Measurements from ENCODE around the gene RPL18. TPM values are rescaled to one million over a fixed set of nuclear protein-coding genes. Genes with fewer than 3 reads are reported as not detected.

The RPL18 gene
- 2,779 and 2,974 TPM in 2 replicates for total RNA-seq

DNA sequence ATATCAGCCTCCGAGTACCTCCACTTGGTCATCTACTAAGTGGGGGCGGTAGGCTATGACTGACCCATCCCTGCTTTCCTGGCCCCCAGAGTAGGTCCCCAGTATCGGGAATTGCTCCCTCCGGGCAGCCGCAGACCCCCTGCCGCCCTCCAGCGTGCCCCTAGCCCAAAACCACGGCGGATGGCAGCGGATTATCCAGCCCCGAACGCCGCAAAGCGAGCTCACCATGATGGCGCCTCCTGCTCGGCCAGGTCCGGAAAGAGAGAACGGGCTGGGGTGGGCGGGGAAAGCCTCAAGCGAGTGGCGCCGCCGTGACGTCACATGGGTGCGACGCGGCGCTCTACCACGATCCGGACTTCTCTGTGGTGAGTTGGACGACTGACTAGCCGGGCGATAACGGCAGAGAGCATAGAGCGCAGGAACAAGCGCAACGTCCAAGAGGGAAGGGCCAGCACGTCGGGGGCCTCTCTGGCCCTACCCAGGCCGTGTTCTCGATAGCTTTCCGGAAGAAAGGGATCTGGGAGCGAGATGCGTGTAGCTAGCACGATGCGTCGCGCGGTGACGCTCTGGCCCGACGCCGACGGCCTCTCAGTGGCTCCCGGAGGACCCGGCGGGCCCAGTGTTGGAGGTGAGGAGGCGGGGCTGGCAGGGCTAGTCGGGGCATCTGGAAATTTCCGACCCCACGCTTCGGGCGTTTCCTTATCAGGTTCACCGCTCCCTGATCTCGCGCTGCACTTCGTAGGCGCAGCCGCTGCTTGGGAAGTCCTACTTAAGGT lies at the start of gene RPL18, which contains the start of gene SPHK2:
Gene RPL18 (minus strand): TSS at position 263 of the 776 bp plus-strand sequence. CDS start 35 bp downstream, at position 228.
Gene SPHK2 (plus strand): TSS at position 591 of the 776 bp plus-strand sequence. CDS start 1,009 bp downstream, outside the sequence.

DNA sequence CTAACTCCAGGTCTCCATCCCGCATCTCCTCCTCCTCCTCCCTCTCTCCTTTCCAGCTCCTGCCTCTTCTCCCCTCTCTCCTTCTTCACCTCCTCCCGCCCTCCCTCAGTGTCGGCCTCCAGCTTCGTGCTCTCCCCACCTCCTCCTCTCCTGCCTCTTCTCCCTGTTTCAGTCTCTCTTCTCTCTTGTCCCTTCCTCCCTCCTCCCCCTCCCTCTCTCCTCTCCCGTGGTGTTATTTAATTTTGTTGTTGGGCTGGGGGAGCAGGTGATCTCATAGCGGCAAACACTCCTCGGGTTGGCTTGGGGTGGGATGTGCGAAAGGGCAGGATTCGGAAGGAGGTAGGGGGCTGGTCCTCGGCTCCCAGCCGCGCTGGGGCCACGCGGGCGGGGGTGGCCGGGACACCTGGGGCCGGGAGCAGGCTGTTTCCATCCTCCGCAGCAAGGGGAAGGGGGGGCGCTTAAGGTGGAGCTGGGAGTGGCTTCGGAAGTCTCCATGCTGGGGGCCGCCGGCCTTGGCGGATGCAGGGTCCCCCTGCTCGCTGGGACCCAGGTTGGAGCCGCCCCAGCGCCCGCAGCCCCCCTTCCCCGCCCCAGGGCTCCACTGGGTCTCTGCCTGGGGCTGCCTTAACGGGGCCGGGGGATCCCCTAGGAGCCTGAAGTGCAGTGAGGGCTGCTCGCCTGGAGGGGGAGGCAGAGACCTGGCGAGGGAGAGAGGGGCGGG lies 27.2 kb upstream of the RPL18 start, which contains the start of gene CA11:
Gene CA11 (minus strand): TSS at position 187 of the 721 bp plus-strand sequence. CDS start 555 bp downstream, outside the sequence.

DNA sequence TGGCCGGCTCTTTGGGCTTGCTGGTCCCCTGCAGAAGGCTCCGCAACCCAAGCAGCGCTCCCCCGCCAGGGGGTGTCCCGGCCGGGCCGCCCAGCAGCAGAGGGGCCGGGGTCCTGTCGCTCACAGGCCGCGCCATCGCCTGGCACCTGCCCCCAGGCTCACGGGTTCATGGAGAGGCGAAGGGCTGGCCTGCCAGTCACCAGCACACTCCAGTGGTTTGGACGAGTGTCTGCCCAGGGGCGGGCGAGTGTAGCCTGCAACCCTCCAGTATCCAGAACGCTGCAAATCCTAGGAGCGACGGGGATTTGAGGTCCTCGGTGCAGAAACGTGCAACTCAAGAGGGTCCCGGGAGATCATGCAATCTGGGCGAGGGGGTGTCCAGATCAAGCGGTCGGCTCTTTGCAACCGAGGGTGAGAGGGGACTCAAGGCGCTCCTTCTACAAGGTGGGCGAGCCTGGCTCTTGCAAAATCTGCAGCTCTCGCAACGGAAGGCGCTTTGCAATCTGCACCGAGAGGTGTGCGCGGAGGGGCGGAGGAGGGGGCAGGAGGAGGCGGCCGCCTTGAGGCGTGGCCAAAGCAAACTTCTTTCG lies 18.0 kb upstream of the RPL18 start, which contains the start of gene DBP:
Gene DBP (minus strand): TSS at position 521 of the 590 bp plus-strand sequence. CDS start 385 bp downstream, at position 136.

DNA sequence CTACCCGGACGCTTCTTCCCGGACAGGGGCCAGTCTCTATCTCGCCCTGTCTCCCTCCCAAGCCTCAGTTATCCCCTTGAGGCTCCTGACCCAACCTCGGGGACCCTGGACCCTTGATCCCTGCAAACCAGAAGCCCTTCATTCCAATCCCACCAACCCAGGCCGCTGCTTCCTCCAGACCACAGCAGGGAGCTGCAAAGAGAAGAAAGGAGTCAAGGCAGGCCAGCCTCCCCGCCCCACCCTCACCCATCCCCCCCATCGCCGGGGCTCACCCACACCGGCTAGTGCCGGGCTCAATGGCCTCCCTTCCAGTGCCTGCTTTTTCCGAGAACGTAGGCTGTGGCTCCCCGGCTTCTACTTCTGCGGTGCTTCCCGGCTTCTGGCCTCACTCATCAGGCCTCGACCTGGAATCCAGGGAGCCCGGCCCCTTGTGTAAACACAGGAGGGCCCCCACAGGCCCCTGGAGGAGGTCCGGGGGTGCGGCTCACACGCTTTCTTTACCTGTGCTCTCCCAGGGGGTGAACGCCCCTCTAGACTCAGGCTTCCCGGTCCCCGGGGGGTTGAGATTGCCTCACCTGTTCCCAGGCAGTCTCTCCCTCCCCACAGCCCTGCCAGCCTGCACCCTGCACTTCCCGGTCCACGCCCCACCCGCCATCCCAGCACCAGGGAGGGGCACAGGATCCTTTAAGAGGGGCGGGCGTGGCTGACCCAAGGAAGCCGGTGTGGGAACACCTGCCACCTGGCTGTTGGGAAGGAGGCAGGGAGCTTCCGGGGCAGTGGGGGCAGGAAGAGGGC lies 4.3 kb downstream of the RPL18 start, which contains the start of gene FAM83E:
Gene FAM83E (minus strand): TSS at position 641 of the 795 bp plus-strand sequence. CDS start 1,704 bp downstream, outside the sequence.

DNA sequence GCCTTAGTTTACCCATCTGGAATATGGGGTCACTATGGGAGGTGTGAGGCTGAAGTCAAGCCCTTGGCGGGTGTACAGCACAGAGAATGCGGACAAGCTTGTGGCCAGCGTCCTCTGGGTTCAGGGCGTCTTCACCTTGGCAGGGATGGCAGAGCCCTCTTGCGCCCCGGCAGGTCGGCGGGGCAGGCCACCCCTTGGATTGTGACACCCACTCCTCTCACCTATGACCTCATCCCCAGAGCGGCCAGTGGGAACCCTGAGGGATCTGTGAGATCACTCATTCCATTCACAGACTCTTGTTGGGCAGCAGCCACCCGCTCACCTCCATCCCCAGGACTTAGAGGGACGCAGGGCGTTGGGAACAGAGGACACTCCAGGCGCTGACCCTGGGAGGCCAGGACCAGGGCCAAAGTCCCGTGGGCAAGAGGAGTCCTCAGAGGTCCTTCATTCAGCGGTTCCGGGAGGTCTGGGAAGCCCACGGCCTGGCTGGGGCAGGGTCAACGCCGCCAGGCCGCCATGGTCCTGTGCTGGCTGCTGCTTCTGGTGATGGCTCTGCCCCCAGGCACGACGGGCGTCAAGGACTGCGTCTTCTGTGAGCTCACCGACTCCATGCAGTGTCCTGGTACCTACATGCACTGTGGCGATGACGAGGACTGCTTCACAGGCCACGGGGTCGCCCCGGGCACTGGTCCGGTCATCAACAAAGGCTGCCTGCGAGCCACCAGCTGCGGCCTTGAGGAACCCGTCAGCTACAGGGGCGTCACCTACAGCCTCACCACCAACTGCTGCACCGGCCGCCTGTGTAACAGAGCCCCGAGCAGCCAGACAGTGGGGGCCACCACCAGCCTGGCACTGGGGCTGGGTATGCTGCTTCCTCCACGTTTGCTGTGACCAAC lies 12.3 kb downstream of the RPL18 start, which contains the start of gene SPACA4:
Gene SPACA4 (plus strand): TSS at position 280 of the 896 bp plus-strand sequence. CDS start 237 bp downstream, at position 517.

Other genes starting within 250 kb of the RPL18 start
- 135 and 149 TPM in 2 replicates for gene KDELR1, start 227.6 kb downstream of the RPL18 start, total RNA-seq
- gene GRIN2D, start 225.5 kb downstream of the RPL18 start, total RNA-seq: 0.16 TPM in 1 of 2 replicates, not detected in the other
- gene GRWD1, start 173.2 kb downstream of the RPL18 start, total RNA-seq: 35.2 and 40.9 TPM in 2 replicates
- 0.53 and 0.70 TPM in 2 replicates for gene KCNJ14, start 163.6 kb downstream of the RPL18 start, total RNA-seq
- gene CYTH2, start 149.8 kb downstream of the RPL18 start, total RNA-seq: 18.7 and 23.5 TPM in 2 replicates
- gene LMTK3, start 107.3 kb downstream of the RPL18 start, total RNA-seq: 2.8 and 3.7 TPM in 2 replicates
- gene SULT2B1, start 67.0 kb downstream of the RPL18 start, total RNA-seq: 1.5 and 1.6 TPM in 2 replicates
- not detected in 2 replicates for gene SPACA4, start 12.4 kb downstream of the RPL18 start, total RNA-seq
- gene FAM83E, start 4.1 kb downstream of the RPL18 start, total RNA-seq: 0.08 and 0.23 TPM in 2 replicates
- 8.7 and 10.3 TPM in 2 replicates for gene SPHK2, start 328 bp upstream of the RPL18 start, total RNA-seq
- 3.0 and 10.3 TPM in 2 replicates for gene DBP, start 18.2 kb upstream of the RPL18 start, total RNA-seq
- 1.2 and 1.6 TPM in 2 replicates for gene CA11, start 27.0 kb upstream of the RPL18 start, total RNA-seq
- not detected in 2 replicates for gene NTN5, start 53.8 kb upstream of the RPL18 start, total RNA-seq
- 1.4 and 4.8 TPM in 2 replicates for gene FUT2, start 76.8 kb upstream of the RPL18 start, total RNA-seq
- 0.39 and 0.72 TPM in 2 replicates for gene MAMSTR, start 100.5 kb upstream of the RPL18 start, total RNA-seq
- gene RASIP1, start 121.4 kb upstream of the RPL18 start, total RNA-seq: 17.6 and 25.1 TPM in 2 replicates
- gene IZUMO1, start 127.7 kb upstream of the RPL18 start, total RNA-seq: 0.04 and 0.23 TPM in 2 replicates
- gene FUT1, start 133.5 kb upstream of the RPL18 start, total RNA-seq: 7.3 and 11.6 TPM in 2 replicates
- gene FGF21, start 136.3 kb upstream of the RPL18 start, total RNA-seq: not detected in 2 replicates
- gene BCAT2, start 191.9 kb upstream of the RPL18 start, total RNA-seq: 63.9 and 77.8 TPM in 2 replicates
- 0.23 and 1.2 TPM in 2 replicates for gene HSD17B14, start 217.3 kb upstream of the RPL18 start, total RNA-seq
- 7.4 and 11.0 TPM in 2 replicates for gene PLEKHA4, start 249.4 kb upstream of the RPL18 start, total RNA-seq

All from hair follicular keratinocyte (primary cell).